ENCODE results near the gene PTPN21. TPM values are rescaled to one million over a fixed set of nuclear protein-coding genes. Genes with fewer than 3 reads are reported as not detected.

The PTPN21 gene
- total RNA-seq, 4 donors from 2014 or later = 25.6 to 35.5 (median 32.2) TPM

- no peaks in the 10 kb centered on the region for H3K27me3 ChIP-seq
- DNase-seq (ENCODE audit: low spot score in 2 of 2) = no peak
- H3K36me3 ChIP-seq = peaks cover 0 to 14% (median 9%) of the 10 kb centered on the region in 3 donors
- 27 to 30% methylated on average over 7 of the region's 7 CpGs for WGBS, 2 donors
- H3K9me3 ChIP-seq = no peaks in the 10 kb centered on the region
- peak overlapping the region; percentile 58 to 99 (median 88) for H3K4me3 ChIP-seq
- peaks cover 0 to 33% (median 9%) of the 10 kb centered on the region in 4 donors for H3K4me1 ChIP-seq
- H3K27ac ChIP-seq = peak overlapping the region; percentile 62 to 95 (median 92)
- TF ChIP-seq EP300 (IDR thresholded peaks at IDR 0.05) = no peak
- TF ChIP-seq CTCF (IDR thresholded peaks at IDR 0.05) = no peak
- no peak for TF ChIP-seq POLR2A (IDR thresholded peaks at IDR 0.05)
These were observed 9.0 kb upstream of the PTPN21 start for GRCh38 chr14:88563845-88564244.

- Histone ChIP-seq H3K27me3 (no peaks in the 10 kb centered on the region), H3K9me3 (no peaks in the 10 kb centered on the region), H3K27ac (peak within 1 kb of the TSS; percentile 62 to 95 (median 92)), H3K4me1 (peaks cover 0 to 33% (median 9%) of the 10 kb centered on the region in 4 donors), H3K4me3 (peak within 1 kb of the TSS; percentile 58 to 99 (median 88)), H3K36me3 (peaks cover 0 to 6% (median under 1%) of the 10 kb centered on the region in 3 donors)
- 0 to 1% methylated on average over 28 to 67 of the region's 99 CpGs for WGBS, 2 donors
- DNase-seq (ENCODE audit: low spot score in 2 of 2) = peak; percentile 58 to 59
- no peak for TF ChIP-seq CTCF (IDR thresholded peaks at IDR 0.05)
- TF ChIP-seq POLR2A (IDR thresholded peaks at IDR 0.05) = peak in 1 of 2 donors; percentile 75
- peak in 1 of 2 donors; percentile 88 for TF ChIP-seq EP300 (IDR thresholded peaks at IDR 0.05)
These were observed 8.3 kb upstream of the PTPN21 start, which contains the start of gene ZC3H14 for GRCh38 chr14:88562831-88563686. Gene ZC3H14 (plus strand): TSS chr14:88563037. CDS start chr14:88563134, 97 bp downstream.

DNA sequence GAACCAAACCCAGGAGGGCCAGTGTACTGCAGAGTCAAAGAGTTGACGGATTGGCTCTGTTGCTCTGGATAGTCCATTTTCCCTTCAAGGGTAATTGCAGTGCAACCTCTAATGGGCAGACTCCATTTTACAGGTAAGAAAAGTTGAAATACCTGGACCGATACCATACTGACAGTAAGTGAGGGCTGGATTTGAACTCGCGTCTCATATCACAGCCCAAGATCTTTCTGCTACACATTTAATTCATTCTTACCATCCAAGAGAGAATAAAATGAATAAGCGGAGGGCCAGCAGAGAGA, 7.7 kb upstream of the PTPN21 start:
- no peaks in the 10 kb centered on the region for H3K9me3 ChIP-seq
- 24 to 32% methylated on average over 5 of the region's 5 CpGs for WGBS, 2 donors
- TF ChIP-seq EP300 (IDR thresholded peaks at IDR 0.05) (no peak), CTCF (IDR thresholded peaks at IDR 0.05) (no peak), POLR2A (IDR thresholded peaks at IDR 0.05) (no peak)
- no peak for DNase-seq (ENCODE audit: low spot score in 2 of 2)
- H3K4me1 ChIP-seq = peaks cover 0 to 33% (median 9%) of the 10 kb centered on the region in 4 donors
- peaks cover 0 to under 1% (median 0%) of the 10 kb centered on the region in 3 donors for H3K36me3 ChIP-seq
- peak overlapping the region; percentile 58 to 99 (median 88) for H3K4me3 ChIP-seq
- H3K27ac ChIP-seq = peak overlapping the region; percentile 62 to 95 (median 92)
- no peaks in the 10 kb centered on the region for H3K27me3 ChIP-seq

GRCh38 chr14:88559852-88560251, 5.0 kb upstream of the PTPN21 start:
- peaks cover 0 to 31% (median 10%) of the 10 kb centered on the region in 4 donors for H3K4me1 ChIP-seq
- H3K9me3 ChIP-seq = no peaks in the 10 kb centered on the region

More at GRCh38 chr14:88559852-88560251, 5.0 kb upstream of the PTPN21 start:
- no peak overlapping the region for H3K4me3 ChIP-seq
- WGBS, 2 donors = 5 to 6% methylated on average over 1 of the region's 1 CpG
- TF ChIP-seq EP300 (IDR thresholded peaks at IDR 0.05) (no peak), POLR2A (IDR thresholded peaks at IDR 0.05) (no peak), CTCF (IDR thresholded peaks at IDR 0.05) (peak in 4 of 5 experiments; percentile 16 to 33 (median 22))
- no peaks in the 10 kb centered on the region for H3K27me3 ChIP-seq
- DNase-seq (ENCODE audit: low spot score in 2 of 2) = no peak
- H3K27ac ChIP-seq = peak overlapping the region in 1 of 4 donors; percentile 35
- H3K36me3 ChIP-seq = no peaks in the 10 kb centered on the region

Measured in tibial nerve (tissue), 4 donors.